ENCODE results near the gene GALM.

DNA sequence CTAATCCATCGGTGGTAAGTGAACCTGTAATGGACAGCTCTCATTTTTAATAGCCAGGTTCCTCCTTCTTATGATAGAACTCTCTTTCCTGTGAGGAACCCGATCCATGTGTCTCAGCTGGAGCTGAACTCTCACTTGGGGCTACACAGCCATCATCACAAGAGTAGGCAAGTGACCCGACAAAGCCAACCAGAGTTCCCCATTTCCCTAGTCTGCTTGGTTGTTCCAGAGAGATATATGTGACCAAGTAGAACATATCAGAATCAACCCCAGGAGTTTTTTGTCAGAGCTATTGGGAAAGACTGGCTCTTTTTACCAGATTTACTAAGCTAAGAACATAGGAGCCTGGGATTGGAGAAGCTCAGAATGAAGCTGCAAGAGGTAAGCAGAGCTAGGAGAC is 48.6 kb upstream of the GALM start:
- TF ChIP-seq, protein P1, sequence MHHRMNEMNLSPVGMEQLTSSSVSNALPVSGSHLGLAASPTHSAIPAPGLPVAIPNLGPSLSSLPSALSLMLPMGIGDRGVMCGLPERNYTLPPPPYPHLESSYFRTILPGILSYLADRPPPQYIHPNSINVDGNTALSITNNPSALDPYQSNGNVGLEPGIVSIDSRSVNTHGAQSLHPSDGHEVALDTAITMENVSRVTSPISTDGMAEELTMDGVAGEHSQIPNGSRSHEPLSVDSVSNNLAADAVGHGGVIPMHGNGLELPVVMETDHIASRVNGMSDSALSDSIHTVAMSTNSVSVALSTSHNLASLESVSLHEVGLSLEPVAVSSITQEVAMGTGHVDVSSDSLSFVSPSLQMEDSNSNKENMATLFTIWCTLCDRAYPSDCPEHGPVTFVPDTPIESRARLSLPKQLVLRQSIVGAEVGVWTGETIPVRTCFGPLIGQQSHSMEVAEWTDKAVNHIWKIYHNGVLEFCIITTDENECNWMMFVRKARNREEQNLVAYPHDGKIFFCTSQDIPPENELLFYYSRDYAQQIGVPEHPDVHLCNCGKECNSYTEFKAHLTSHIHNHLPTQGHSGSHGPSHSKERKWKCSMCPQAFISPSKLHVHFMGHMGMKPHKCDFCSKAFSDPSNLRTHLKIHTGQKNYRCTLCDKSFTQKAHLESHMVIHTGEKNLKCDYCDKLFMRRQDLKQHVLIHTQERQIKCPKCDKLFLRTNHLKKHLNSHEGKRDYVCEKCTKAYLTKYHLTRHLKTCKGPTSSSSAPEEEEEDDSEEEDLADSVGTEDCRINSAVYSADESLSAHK (tag by site-specific recombination; IDR thresholded peaks at IDR 0.05), result no peak
- TF ChIP-seq, protein P2, sequence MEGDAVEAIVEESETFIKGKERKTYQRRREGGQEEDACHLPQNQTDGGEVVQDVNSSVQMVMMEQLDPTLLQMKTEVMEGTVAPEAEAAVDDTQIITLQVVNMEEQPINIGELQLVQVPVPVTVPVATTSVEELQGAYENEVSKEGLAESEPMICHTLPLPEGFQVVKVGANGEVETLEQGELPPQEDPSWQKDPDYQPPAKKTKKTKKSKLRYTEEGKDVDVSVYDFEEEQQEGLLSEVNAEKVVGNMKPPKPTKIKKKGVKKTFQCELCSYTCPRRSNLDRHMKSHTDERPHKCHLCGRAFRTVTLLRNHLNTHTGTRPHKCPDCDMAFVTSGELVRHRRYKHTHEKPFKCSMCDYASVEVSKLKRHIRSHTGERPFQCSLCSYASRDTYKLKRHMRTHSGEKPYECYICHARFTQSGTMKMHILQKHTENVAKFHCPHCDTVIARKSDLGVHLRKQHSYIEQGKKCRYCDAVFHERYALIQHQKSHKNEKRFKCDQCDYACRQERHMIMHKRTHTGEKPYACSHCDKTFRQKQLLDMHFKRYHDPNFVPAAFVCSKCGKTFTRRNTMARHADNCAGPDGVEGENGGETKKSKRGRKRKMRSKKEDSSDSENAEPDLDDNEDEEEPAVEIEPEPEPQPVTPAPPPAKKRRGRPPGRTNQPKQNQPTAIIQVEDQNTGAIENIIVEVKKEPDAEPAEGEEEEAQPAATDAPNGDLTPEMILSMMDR (tag by site-specific recombination; IDR thresholded peaks at IDR 0.05), result no peak
- no peak for TF ChIP-seq TCF7L2 (IDR thresholded peaks at IDR 0.05; ENCODE audit: borderline replicate concordance, low read depth, low read length)
- TF ChIP-seq ZNF140 (tag by site-specific recombination; IDR thresholded peaks at IDR 0.05), result no peak
- no peak for TF ChIP-seq ZNF202 (tag by site-specific recombination; IDR thresholded peaks at IDR 0.05; ENCODE audit: borderline replicate concordance)
- TF ChIP-seq ZNF776 (tag by site-specific recombination; IDR thresholded peaks at IDR 0.05; ENCODE audit: borderline replicate concordance), result no peak
- no peak for TF ChIP-seq ZNF274 (IDR thresholded peaks at IDR 0.05; ENCODE audit: low read length)
- no peak for TF ChIP-seq ZNF274 (tag by site-specific recombination; IDR thresholded peaks at IDR 0.05; ENCODE audit: borderline replicate concordance)
- TF ChIP-seq, protein P3, sequence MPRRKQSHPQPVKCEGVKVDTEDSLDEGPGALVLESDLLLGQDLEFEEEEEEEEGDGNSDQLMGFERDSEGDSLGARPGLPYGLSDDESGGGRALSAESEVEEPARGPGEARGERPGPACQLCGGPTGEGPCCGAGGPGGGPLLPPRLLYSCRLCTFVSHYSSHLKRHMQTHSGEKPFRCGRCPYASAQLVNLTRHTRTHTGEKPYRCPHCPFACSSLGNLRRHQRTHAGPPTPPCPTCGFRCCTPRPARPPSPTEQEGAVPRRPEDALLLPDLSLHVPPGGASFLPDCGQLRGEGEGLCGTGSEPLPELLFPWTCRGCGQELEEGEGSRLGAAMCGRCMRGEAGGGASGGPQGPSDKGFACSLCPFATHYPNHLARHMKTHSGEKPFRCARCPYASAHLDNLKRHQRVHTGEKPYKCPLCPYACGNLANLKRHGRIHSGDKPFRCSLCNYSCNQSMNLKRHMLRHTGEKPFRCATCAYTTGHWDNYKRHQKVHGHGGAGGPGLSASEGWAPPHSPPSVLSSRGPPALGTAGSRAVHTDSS (tag by site-specific recombination; IDR thresholded peaks at IDR 0.05), result no peak
- TF ChIP-seq OVOL3 (tag by site-specific recombination; IDR thresholded peaks at IDR 0.05), result no peak
- TF ChIP-seq, protein P4, sequence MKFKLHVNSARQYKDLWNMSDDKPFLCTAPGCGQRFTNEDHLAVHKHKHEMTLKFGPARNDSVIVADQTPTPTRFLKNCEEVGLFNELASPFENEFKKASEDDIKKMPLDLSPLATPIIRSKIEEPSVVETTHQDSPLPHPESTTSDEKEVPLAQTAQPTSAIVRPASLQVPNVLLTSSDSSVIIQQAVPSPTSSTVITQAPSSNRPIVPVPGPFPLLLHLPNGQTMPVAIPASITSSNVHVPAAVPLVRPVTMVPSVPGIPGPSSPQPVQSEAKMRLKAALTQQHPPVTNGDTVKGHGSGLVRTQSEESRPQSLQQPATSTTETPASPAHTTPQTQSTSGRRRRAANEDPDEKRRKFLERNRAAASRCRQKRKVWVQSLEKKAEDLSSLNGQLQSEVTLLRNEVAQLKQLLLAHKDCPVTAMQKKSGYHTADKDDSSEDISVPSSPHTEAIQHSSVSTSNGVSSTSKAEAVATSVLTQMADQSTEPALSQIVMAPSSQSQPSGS (tag by site-specific recombination; IDR thresholded peaks at IDR 0.05; ENCODE audit: low read depth), result no peak
